Neural cell (in vitro differentiated cells): Measurements from ENCODE around the gene PARL. TPM values are rescaled to one million over a fixed set of nuclear protein-coding genes. Genes with fewer than 3 reads are reported as not detected.
"Not testable (repeated sequence)": the region's sequence is repeated elsewhere in the genome, so short reads cannot be mapped to it uniquely, and the experiment has no call there.

Experiments used
- H2AFZ ChIP-seq: fragments of 200-600, 300-800 bp; sonication (generic), shearing (Covaris generic); 2 replicates; pipeline ENCODE4 v1.6.0; 2014; ENCODE audit warnings: low read depth, mild to moderate bottlenecking, antibody characterized with exemption, low read length, moderate library complexity
- H3F3A ChIP-seq: fragments of 200-600 bp; shearing (Covaris generic); 2 replicates; pipeline ENCODE4 v1.6.1; 2016; ENCODE audit warnings: mild to moderate bottlenecking, moderate library complexity, mixed read lengths, antibody characterized with exemption, low read length; ENCODE audit not compliant: insufficient read depth, poor library complexity, severe bottlenecking
- H3K27ac ChIP-seq: fragments of 200-600, 300-800 bp; sonication (generic), shearing (Covaris generic); 2 replicates; pipeline ENCODE4 v1.5.1; 2014; ENCODE audit warnings: mild to moderate bottlenecking, low read length, moderate library complexity
- H3K27me3 ChIP-seq: fragments of 300-800, 200-600 bp; sonication (generic), shearing (Covaris generic); 2 replicates; pipeline ENCODE4 v1.6.0; 2014; ENCODE audit warnings: mild to moderate bottlenecking, low read depth, low read length, moderate library complexity; ENCODE audit not compliant: insufficient read depth
- H3K36me3 ChIP-seq: fragments of 300-800, 200-600 bp; sonication (generic), shearing (Covaris generic); 2 replicates; pipeline ENCODE4 v1.5.1; 2014; ENCODE audit warnings: mild to moderate bottlenecking, antibody characterized with exemption, low read length, moderate library complexity; ENCODE audit not compliant: insufficient read depth
- H3K4me2 ChIP-seq: fragments of 300-800, 200-600 bp; sonication (generic), shearing (Covaris generic); 2 replicates; pipeline ENCODE4 v1.6.0; 2014; ENCODE audit warnings: mild to moderate bottlenecking, low read length
- H3K4me3 ChIP-seq: fragments of 300-800, 200-600 bp; sonication (generic), shearing (Covaris generic); 2 replicates; pipeline ENCODE4 v1.5.1; 2014; ENCODE audit warnings: mild to moderate bottlenecking, low read length, moderate library complexity
- H3K79me2 ChIP-seq: fragments of 200-600 bp; shearing (Covaris generic); replicated peaks from 2 replicates; pipeline ENCODE4 v1.6.0; 2014; ENCODE audit warnings: mild to moderate bottlenecking, low read length, moderate library complexity; ENCODE audit not compliant: insufficient read depth
- H3K9ac ChIP-seq: fragments of 300-800, 200-600 bp; sonication (generic), shearing (Covaris generic); 2 replicates; pipeline ENCODE4 v1.6.1; 2016; ENCODE audit warnings: mild to moderate bottlenecking, low read length, mixed read lengths
- H3K9me2 ChIP-seq: fragments of 200-600 bp; shearing (Covaris generic); 2 replicates; pipeline ENCODE4 v1.6.1; 2016; ENCODE audit warnings: mild to moderate bottlenecking, low read length, mixed read lengths; ENCODE audit not compliant: insufficient read depth
- H3K9me3 ChIP-seq: fragments of 200-600, 300-800 bp; sonication (generic), shearing (Covaris generic); 2 replicates; pipeline ENCODE4 v1.6.1; 2016; ENCODE audit warnings: mild to moderate bottlenecking, mixed run types, low read length, moderate library complexity, mixed read lengths
- H4K20me1 ChIP-seq: fragments of 200-600 bp; shearing (Covaris generic); 2 replicates; pipeline ENCODE4 v1.6.1; 2016; ENCODE audit warnings: mild to moderate bottlenecking, mixed run types; ENCODE audit not compliant: insufficient read depth
- EP300 ChIP-seq: fragments of 450-650 bp; conservative IDR thresholded peaks from 2 replicates; pipeline ENCODE4 v1.6.1; 2014; ENCODE audit warnings: antibody characterized with exemption, mild to moderate bottlenecking, moderate library complexity; ENCODE audit not compliant: poor library complexity, severe bottlenecking
- EZH2 ChIP-seq: fragments of 200-600, 300-800 bp; shearing (Covaris generic), sonication (generic); IDR thresholded peaks from 2 replicates; pipeline ENCODE4 v1.6.1; 2014; ENCODE audit warnings: antibody characterized with exemption, low read length, borderline replicate concordance, mild to moderate bottlenecking; ENCODE audit not compliant: insufficient read depth, poor library complexity, severe bottlenecking
- MXI1 ChIP-seq: fragments of 450-650 bp; conservative IDR thresholded peaks from 2 replicates; pipeline ENCODE4 v1.6.1; 2014; ENCODE audit warnings: antibody characterized with exemption, mild to moderate bottlenecking; ENCODE audit not compliant: poor library complexity, severe bottlenecking
- POLR2AphosphoS5 ChIP-seq: IDR thresholded peaks from 2 replicates; pipeline ENCODE4 v1.6.1; 2012
- RAD21 ChIP-seq: fragments of 450-650 bp; conservative IDR thresholded peaks from 2 replicates; pipeline ENCODE4 v1.6.1; 2014; ENCODE audit warnings: antibody characterized with exemption, mild to moderate bottlenecking, moderate library complexity
- SMC3 ChIP-seq: fragments of 450-650 bp; conservative IDR thresholded peaks from 2 replicates; pipeline ENCODE4 v1.6.1; 2014; ENCODE audit warnings: antibody characterized with exemption, mild to moderate bottlenecking, moderate library complexity; ENCODE audit not compliant: poor library complexity
- TAF1 ChIP-seq: IDR thresholded peaks from 2 replicates; pipeline ENCODE4 v1.6.1; 2012; ENCODE audit warnings: low read depth
- polyA plus RNA-seq: library from polyadenylated mRNA; depleted of rRNA; stranded (reverse); fragments of >200 nt; gene quantifications from 2 replicates; pipeline ENCODE4 v1.2.3, GENCODE V29; 2014
- TF ChIP-seq, protein P1 (sequence below): IDR thresholded peaks from 2 replicates; pipeline ENCODE4 v1.6.1; 2012; ENCODE audit warnings: borderline replicate concordance
- TF ChIP-seq, protein P2 (sequence below): fragments of 450-650 bp; IDR thresholded peaks from 2 replicates; pipeline ENCODE4 v1.5.1; 2014; ENCODE audit warnings: antibody characterized with exemption, mild to moderate bottlenecking, moderate library complexity; ENCODE audit not compliant: poor library complexity, severe bottlenecking

The PARL gene
- polyA plus RNA-seq, 1 donor from 2014 or later = 59.2 TPM

- H3K36me3 ChIP-seq = peaks cover 18% of the 10 kb centered on the region
- H3F3A ChIP-seq = no peaks in the 10 kb centered on the region
Measured at GRCh38 chr3:183789826-183790225, 94.9 kb downstream of the PARL start.

GRCh38 chr3:183784503-183784902, 100.2 kb downstream of the PARL start:
- not testable (repeated sequence) for H3K4me3 ChIP-seq, H3K9me2 ChIP-seq, H2AFZ ChIP-seq, H3K9me3 ChIP-seq, H3K4me2 ChIP-seq, H3F3A ChIP-seq, H3K27me3 ChIP-seq, H3K79me2 ChIP-seq, H3K27ac ChIP-seq, H3K9ac ChIP-seq, H4K20me1 ChIP-seq
- peaks cover 17% of the 10 kb centered on the region for H3K36me3 ChIP-seq

More at GRCh38 chr3:183789826-183790225, 94.9 kb downstream of the PARL start:
- no peak overlapping the region for H2AFZ ChIP-seq
- no peaks in the 10 kb centered on the region for H4K20me1 ChIP-seq
- no peaks in the 10 kb centered on the region for H3K9me2 ChIP-seq
- H3K27me3 ChIP-seq = no peaks in the 10 kb centered on the region
- no peak overlapping the region for H3K4me2 ChIP-seq
- TF ChIP-seq EZH2 = no peak
- TF ChIP-seq MXI1 = no peak
- no peak for TF ChIP-seq TAF1
- TF ChIP-seq, protein P1, sequence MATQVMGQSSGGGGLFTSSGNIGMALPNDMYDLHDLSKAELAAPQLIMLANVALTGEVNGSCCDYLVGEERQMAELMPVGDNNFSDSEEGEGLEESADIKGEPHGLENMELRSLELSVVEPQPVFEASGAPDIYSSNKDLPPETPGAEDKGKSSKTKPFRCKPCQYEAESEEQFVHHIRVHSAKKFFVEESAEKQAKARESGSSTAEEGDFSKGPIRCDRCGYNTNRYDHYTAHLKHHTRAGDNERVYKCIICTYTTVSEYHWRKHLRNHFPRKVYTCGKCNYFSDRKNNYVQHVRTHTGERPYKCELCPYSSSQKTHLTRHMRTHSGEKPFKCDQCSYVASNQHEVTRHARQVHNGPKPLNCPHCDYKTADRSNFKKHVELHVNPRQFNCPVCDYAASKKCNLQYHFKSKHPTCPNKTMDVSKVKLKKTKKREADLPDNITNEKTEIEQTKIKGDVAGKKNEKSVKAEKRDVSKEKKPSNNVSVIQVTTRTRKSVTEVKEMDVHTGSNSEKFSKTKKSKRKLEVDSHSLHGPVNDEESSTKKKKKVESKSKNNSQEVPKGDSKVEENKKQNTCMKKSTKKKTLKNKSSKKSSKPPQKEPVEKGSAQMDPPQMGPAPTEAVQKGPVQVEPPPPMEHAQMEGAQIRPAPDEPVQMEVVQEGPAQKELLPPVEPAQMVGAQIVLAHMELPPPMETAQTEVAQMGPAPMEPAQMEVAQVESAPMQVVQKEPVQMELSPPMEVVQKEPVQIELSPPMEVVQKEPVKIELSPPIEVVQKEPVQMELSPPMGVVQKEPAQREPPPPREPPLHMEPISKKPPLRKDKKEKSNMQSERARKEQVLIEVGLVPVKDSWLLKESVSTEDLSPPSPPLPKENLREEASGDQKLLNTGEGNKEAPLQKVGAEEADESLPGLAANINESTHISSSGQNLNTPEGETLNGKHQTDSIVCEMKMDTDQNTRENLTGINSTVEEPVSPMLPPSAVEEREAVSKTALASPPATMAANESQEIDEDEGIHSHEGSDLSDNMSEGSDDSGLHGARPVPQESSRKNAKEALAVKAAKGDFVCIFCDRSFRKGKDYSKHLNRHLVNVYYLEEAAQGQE = no peak
- TF ChIP-seq, protein P2, sequence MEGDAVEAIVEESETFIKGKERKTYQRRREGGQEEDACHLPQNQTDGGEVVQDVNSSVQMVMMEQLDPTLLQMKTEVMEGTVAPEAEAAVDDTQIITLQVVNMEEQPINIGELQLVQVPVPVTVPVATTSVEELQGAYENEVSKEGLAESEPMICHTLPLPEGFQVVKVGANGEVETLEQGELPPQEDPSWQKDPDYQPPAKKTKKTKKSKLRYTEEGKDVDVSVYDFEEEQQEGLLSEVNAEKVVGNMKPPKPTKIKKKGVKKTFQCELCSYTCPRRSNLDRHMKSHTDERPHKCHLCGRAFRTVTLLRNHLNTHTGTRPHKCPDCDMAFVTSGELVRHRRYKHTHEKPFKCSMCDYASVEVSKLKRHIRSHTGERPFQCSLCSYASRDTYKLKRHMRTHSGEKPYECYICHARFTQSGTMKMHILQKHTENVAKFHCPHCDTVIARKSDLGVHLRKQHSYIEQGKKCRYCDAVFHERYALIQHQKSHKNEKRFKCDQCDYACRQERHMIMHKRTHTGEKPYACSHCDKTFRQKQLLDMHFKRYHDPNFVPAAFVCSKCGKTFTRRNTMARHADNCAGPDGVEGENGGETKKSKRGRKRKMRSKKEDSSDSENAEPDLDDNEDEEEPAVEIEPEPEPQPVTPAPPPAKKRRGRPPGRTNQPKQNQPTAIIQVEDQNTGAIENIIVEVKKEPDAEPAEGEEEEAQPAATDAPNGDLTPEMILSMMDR = no peak
- TF ChIP-seq RAD21 = no peak
- TF ChIP-seq POLR2AphosphoS5 = no peak
- TF ChIP-seq SMC3 = no peak
- no peak for TF ChIP-seq EP300
- no peak overlapping the region for H3K9ac ChIP-seq
- no peak overlapping the region for H3K4me3 ChIP-seq
- H3K27ac ChIP-seq = no peak overlapping the region
- H3K79me2 ChIP-seq = no peaks in the 10 kb centered on the region
- H3K9me3 ChIP-seq = no peaks in the 10 kb centered on the region
